CD4-positive, alpha-beta T cell (primary cell): ENCODE measurements around the gene BAG5. TPM values are rescaled to one million over a fixed set of nuclear protein-coding genes. Genes with fewer than 3 reads are reported as not detected.
A peak's percentile ranks its signal among the peaks of the same experiment; 100 is the strongest.
"Not testable (repeated sequence)": the region's sequence is repeated elsewhere in the genome, so short reads cannot be mapped to it uniquely, and the experiment has no call there.

Source experiments
- ATAC-seq: fragments of 200-7000 bp; cut with Tn5 transposase; one replicate; pipeline ENCODE4 v1.10.0; 2022; ENCODE audit warnings: mild to moderate bottlenecking; ENCODE audit not compliant: poor library complexity
- CTCF ChIA-PET: fragments of 350-600 bp; sonication (Branson Sonifier 250); formaldehyde crosslinking; loops from one replicate; lab custom pipeline; 2021; ENCODE audit warnings: antibody characterized with exemption, inconsistent platforms; lab: Charles Lee
- POLR2A ChIA-PET: fragments of 350-600 bp; sonication (Branson Sonifier 250); formaldehyde crosslinking; loops from one replicate; lab custom pipeline; 2021; ENCODE audit warnings: antibody characterized with exemption, inconsistent platforms; lab: Charles Lee
- DNase-seq, 14 experiments: peaks; one replicate each; pipeline ENCODE4 v3.0.0-alpha.2; 2013 to 2020; ENCODE audit warnings: mixed read lengths in 2 of 14
- H3K27ac ChIP-seq, 2 donors: one replicate each; pipeline versions ENCODE4 v1.5.1 to v1.7.0; 2013; ENCODE audit warnings: low read length in 2 of 2, low read depth in 1 of 2, mild to moderate bottlenecking in 1 of 2
- H3K27me3 ChIP-seq, 2 experiments: 1 replicate in 1 of 2; 2 replicates in 1 of 2; pipeline versions ENCODE4 v1.6.1 to v1.7.0; 2013; ENCODE audit warnings: low read length in 2 of 2, control low read depth in 1 of 2, mild to moderate bottlenecking in 1 of 2, moderate library complexity in 1 of 2; ENCODE audit not compliant: insufficient read depth in 2 of 2, control insufficient read depth in 1 of 2
- H3K36me3 ChIP-seq: one replicate; pipeline ENCODE4 v1.6.1; 2013; ENCODE audit warnings: low read length, control low read depth; ENCODE audit not compliant: insufficient read depth
- H3K4me1 ChIP-seq: one replicate; pipeline ENCODE4 v1.6.1; 2013; ENCODE audit warnings: low read length, control low read depth; ENCODE audit not compliant: insufficient read depth
- H3K4me3 ChIP-seq: one replicate; pipeline ENCODE4 v1.5.1; 2013; ENCODE audit warnings: mild to moderate bottlenecking, low read length, moderate library complexity
- H3K9me3 ChIP-seq, 2 experiments: 1 replicate in 1 of 2; 2 replicates in 1 of 2; pipeline versions ENCODE4 v1.6.1 to v1.7.0; 2013; ENCODE audit warnings: low read length in 2 of 2, mild to moderate bottlenecking in 2 of 2, control low read depth in 1 of 2, moderate library complexity in 1 of 2; ENCODE audit not compliant: control insufficient read depth in 1 of 2, insufficient read depth in 1 of 2
- H3K27ac Mint-ChIP-seq: one replicate; pipeline ENCODE4 v1.8.0; 2020; ENCODE audit warnings: mixed read lengths
- H3K27me3 Mint-ChIP-seq: one replicate; pipeline ENCODE4 v1.8.0; 2021; ENCODE audit warnings: mixed read lengths
- H3K36me3 Mint-ChIP-seq: one replicate; pipeline ENCODE4 v1.8.0; 2021; ENCODE audit warnings: low read depth, mixed read lengths
- H3K4me1 Mint-ChIP-seq: one replicate; pipeline ENCODE4 v1.8.0; 2021; ENCODE audit warnings: low read depth, mixed read lengths
- H3K4me3 Mint-ChIP-seq: one replicate; pipeline ENCODE4 v1.8.0; 2020; ENCODE audit warnings: mild to moderate bottlenecking, mixed read lengths
- H3K9me3 Mint-ChIP-seq: one replicate; pipeline ENCODE4 v1.8.0; 2020; ENCODE audit warnings: mixed read lengths
- CTCF ChIP-seq: fragments of 200-600 bp; IDR thresholded peaks from one replicate; pipeline ENCODE4 v1.8.0; 2022; ENCODE audit warnings: antibody characterized with exemption, mild to moderate bottlenecking
- intact Hi-C, 2 experiments: fragments of 100-400 bp; cut with DNase I in 1 of 2; cut with micrococcal nuclease in 1 of 2; formaldehyde crosslinking; loops; one replicate each; pipeline versions ENCODE4 v1.15.1 to v1.9.0; 2023 to 2025; cut with DNase I, micrococcal nuclease
- polyA plus RNA-seq, 2 donors: library from polyadenylated mRNA; unstranded; fragments of 120-200 nt; gene quantifications; one replicate each; pipeline ENCODE4 v1.2.1, GENCODE V29; 2013
- total RNA-seq, 174 experiments: library from RNA in 2 of 174; stranded (reverse) in 2 of 174; gene quantifications; one replicate each; pipeline ENCODE4 v1.2.3 and lab custom pipeline; 2021 to 2026

Gene BAG5
- total RNA-seq, result 10 to 100 TPM; 39.4 to 40.3 TPM
- 21.5 TPM for polyA plus RNA-seq (2013, experiment 1 of 2)
- polyA plus RNA-seq (2013, experiment 2 of 2), result 24.3 TPM
- 74.4 to 179 (median 113) reads per million in 172 experiments for total RNA-seq (lab: John Stamatoyannopoulos, UW)

- H3K4me1 ChIP-seq, result peaks cover 56% of the 10 kb centered on the region
- intact Hi-C loops, result loop anchor here (1.0 to 10.0 kb wide), 8 partner anchors 33 to 1198 kb away; partner anchors contain the start of genes TRMT61A (in 2 of the 2), CINP (in 1 of the 2), KLC1 (in 1 of the 2) and MARK3 (in 1 of the 2)
- peak within 1 kb of the TSS; percentile 94 for H3K27ac Mint-ChIP-seq
- no peaks in the 10 kb centered on the region for H3K9me3 Mint-ChIP-seq
- peaks cover 53% of the 10 kb centered on the region for H3K36me3 Mint-ChIP-seq
- no peaks in the 10 kb centered on the region for H3K27me3 ChIP-seq
- no peaks in the 10 kb centered on the region for H3K27me3 Mint-ChIP-seq
- ChIA-PET CTCF (interaction anchor here (1.8 to 2.1 kb wide), 2 partner anchors 44 to 62 kb away, joined by 7 read pairs; no protein-coding TSS in a partner anchor), POLR2A (interaction anchor here (0.7 to 2.4 kb wide), 8 partner anchors 9 to 229 kb away, joined by 3 to 17 read pairs (median 5); partner anchors contain the start of genes EIF5, KLC1, TRMT61A and XRCC3)
- H3K4me3 ChIP-seq, result peak within 1 kb of the TSS; percentile 99
- ATAC-seq, result peak; percentile 79
- no peaks in the 10 kb centered on the region for H3K9me3 ChIP-seq
- peak within 1 kb of the TSS; percentile 96 for H3K4me3 Mint-ChIP-seq
- DNase-seq, result peak; percentile 68 to 93 (median 82)
- no peak for TF ChIP-seq CTCF
- peaks cover 31% of the 10 kb centered on the region for H3K36me3 ChIP-seq
- peaks cover 62% of the 10 kb centered on the region for H3K4me1 Mint-ChIP-seq
- H3K27ac ChIP-seq, result peak within 1 kb of the TSS; percentile 72 to 85
Observed at GRCh38 chr14:103562429-103563225, at the start of gene BAG5, which contains the start of gene COA8. Gene BAG5, minus strand, starts transcription at chr14:103562657. Its CDS starts 1,493 bp downstream, at chr14:103561164. Gene COA8, plus strand, starts transcription at chr14:103562960. Its CDS starts 42 bp downstream, at chr14:103563002.

GRCh38 chr14:103611215-103611614, 48.8 kb upstream of the BAG5 start:
- Mint-ChIP-seq H3K9me3 (no peaks in the 10 kb centered on the region), H3K36me3 (no peaks in the 10 kb centered on the region), H3K4me1 (peaks cover 18% of the 10 kb centered on the region), H3K27me3 (peaks cover 7% of the 10 kb centered on the region), H3K4me3 (no peak overlapping the region), H3K27ac (no peak overlapping the region)
- DNase-seq (no peak), ATAC-seq (no peak)
- Histone ChIP-seq H3K36me3 (no peaks in the 10 kb centered on the region), H3K4me3 (no peak overlapping the region), H3K27me3 (peaks cover 5 to 7% of the 10 kb centered on the region in 2 experiments), H3K27ac (no peak overlapping the region), H3K9me3 (peaks cover 10 to 13% of the 10 kb centered on the region in 2 experiments), H3K4me1 (peaks cover 22% of the 10 kb centered on the region)
- POLR2A ChIA-PET, result no interaction called here
- intact Hi-C loops, result no loop called here
- TF ChIP-seq CTCF, result no peak
- CTCF ChIA-PET, result no interaction called here

- H3K4me3 ChIP-seq, H3K27ac Mint-ChIP-seq, H3K36me3 ChIP-seq, POLR2A ChIA-PET, H3K4me3 Mint-ChIP-seq, DNase-seq, H3K36me3 Mint-ChIP-seq, CTCF ChIA-PET, H3K27ac ChIP-seq, ATAC-seq, H3K9me3 Mint-ChIP-seq, H3K27me3 ChIP-seq, H3K27me3 Mint-ChIP-seq, intact Hi-C loops: not testable (repeated sequence)
- peaks cover 18% of the 10 kb centered on the region for H3K4me1 Mint-ChIP-seq
- peaks cover 22% of the 10 kb centered on the region for H3K4me1 ChIP-seq
- H3K9me3 ChIP-seq, result peaks cover 10 to 13% of the 10 kb centered on the region in 2 experiments
Observed at GRCh38 chr14:103609081-103609480, 46.6 kb upstream of the BAG5 start.
